Endothelial cell of umbilical vein (primary cell): ENCODE results near the gene VTI1A. TPM values are rescaled to one million over a fixed set of nuclear protein-coding genes. Genes with fewer than 3 reads are reported as not detected.

Experiments
- BruUV-seq: library from RNA; stranded (reverse); fragments of 400-500 nt; replicated peaks from 2 replicates; lab custom pipeline; 2021; lab: Mats Ljungman, UMichigan
- CTCF ChIA-PET: fragments of 300-600, 350-600 bp; sonication (Branson Sonifier 250); formaldehyde crosslinking; loops from one replicate; lab custom pipeline; 2021; ENCODE audit warnings: antibody characterized with exemption, inconsistent platforms; lab: Charles Lee
- POLR2A ChIA-PET: fragments of 300-600, 350-600 bp; sonication (Branson Sonifier 250); formaldehyde crosslinking; loops from one replicate; lab custom pipeline; 2021; ENCODE audit warnings: antibody characterized with exemption, inconsistent platforms; lab: Charles Lee
- DNase-seq: peaks from one replicate; pipeline ENCODE4 v3.0.0-alpha.2; 2011; ENCODE audit warnings: low read depth, low spot score
- FAIRE-seq: peaks from 2 replicates; lab custom pipeline; 2011; peaks lifted over from hg19 to GRCh38; lab: Jason Lieb, UNC
- H2AFZ ChIP-seq: 2 replicates; pipeline ENCODE4 v1.6.0; 2012; ENCODE audit warnings: low read depth, low read length, control low read depth, inconsistent platforms
- H3K27ac ChIP-seq: 2 replicates; pipeline ENCODE4 v1.5.1; 2011; ENCODE audit warnings: low read depth, mild to moderate bottlenecking, control low read depth, low read length, moderate library complexity; ENCODE audit not compliant: insufficient read depth
- H3K27me3 ChIP-seq, 2 experiments: 2 replicates each; pipeline versions ENCODE4 v1.6.0 to v1.6.1; 2011; ENCODE audit warnings: low read length in 2 of 2, mixed read lengths in 1 of 2; ENCODE audit not compliant: control insufficient read depth in 2 of 2, insufficient read depth in 2 of 2
- H3K36me3 ChIP-seq, 2 experiments: 2 replicates in 1 of 2; 3 replicates in 1 of 2; pipeline ENCODE4 v1.5.1; 2011; ENCODE audit warnings: low read length in 2 of 2, mild to moderate bottlenecking in 1 of 2, moderate library complexity in 1 of 2; ENCODE audit not compliant: control insufficient read depth in 2 of 2, insufficient read depth in 2 of 2; ENCODE audit errors: extremely low read depth in 1 of 2
- H3K4me1 ChIP-seq: 3 replicates; pipeline ENCODE4 v1.5.1; 2011; ENCODE audit warnings: mild to moderate bottlenecking, low read length; ENCODE audit not compliant: control insufficient read depth, insufficient read depth; ENCODE audit errors: extremely low read depth
- H3K4me2 ChIP-seq: 2 replicates; pipeline ENCODE4 v1.6.1; 2011; ENCODE audit warnings: low read length, control low read depth, mixed read lengths; ENCODE audit not compliant: insufficient read depth
- H3K4me3 ChIP-seq, 3 experiments: fragments of 200-600 bp in 1 of 3; sonication (generic), shearing (Covaris generic) in 1 of 3; replicated peaks in 1 of 3; 2 replicates each; pipeline ENCODE4 v1.5.1; 2011 to 2016; ENCODE audit warnings: control low read depth in 3 of 3, low read length in 3 of 3, mild to moderate bottlenecking in 2 of 3, inconsistent platforms in 1 of 3, low read depth in 1 of 3, moderate library complexity in 1 of 3; ENCODE audit not compliant: insufficient read depth in 1 of 3
- H3K79me2 ChIP-seq: 2 replicates; pipeline ENCODE4 v1.6.0; 2012; ENCODE audit warnings: low read length, inconsistent platforms; ENCODE audit not compliant: control insufficient read depth, insufficient read depth
- H3K9ac ChIP-seq: replicated peaks from 2 replicates; pipeline ENCODE3; 2011; ENCODE audit warnings: low read length, control low read depth; ENCODE audit not compliant: insufficient read depth; ENCODE audit errors: extremely low read depth
- H3K9me1 ChIP-seq: replicated peaks from 3 replicates; pipeline ENCODE4 v1.6.0; 2011; ENCODE audit warnings: mild to moderate bottlenecking, low read length; ENCODE audit not compliant: control insufficient read depth, insufficient read depth; ENCODE audit errors: extremely low read depth
- H3K9me3 ChIP-seq: replicated peaks from 2 replicates; pipeline ENCODE4 v1.5.1; 2012; ENCODE audit warnings: low read length, inconsistent platforms; ENCODE audit not compliant: control insufficient read depth, insufficient read depth
- H4K20me1 ChIP-seq: replicated peaks from 2 replicates; pipeline ENCODE3; 2011; ENCODE audit warnings: mild to moderate bottlenecking, low read length; ENCODE audit not compliant: control insufficient read depth, insufficient read depth; ENCODE audit errors: extremely low read depth
- CTCF ChIP-seq, 2 donors: IDR thresholded peaks; 1 replicate in 1 of 2; 2 replicates in 1 of 2; pipeline ENCODE4 v1.5.1; 2011; ENCODE audit warnings: low read length in 2 of 2, mild to moderate bottlenecking in 2 of 2, moderate library complexity in 2 of 2, control low read depth in 1 of 2, inconsistent platforms in 1 of 2, low read depth in 1 of 2; ENCODE audit not compliant: insufficient read depth in 1 of 2; ENCODE audit errors: extremely low read depth in 1 of 2
- EZH2 ChIP-seq: IDR thresholded peaks from 2 replicates; pipeline ENCODE4 v1.6.1; 2012; ENCODE audit warnings: borderline replicate concordance, low read depth, mild to moderate bottlenecking, moderate library complexity, low read length, inconsistent platforms; ENCODE audit not compliant: severe bottlenecking
- FOS ChIP-seq: IDR thresholded peaks from 2 replicates; pipeline ENCODE4 v1.6.1; 2011; ENCODE audit warnings: mild to moderate bottlenecking, low read length, moderate library complexity, borderline replicate concordance; ENCODE audit not compliant: insufficient read depth
- GATA2 ChIP-seq: IDR thresholded peaks from 2 replicates; pipeline ENCODE4 v1.7.0; 2011; ENCODE audit warnings: low read depth, mild to moderate bottlenecking, moderate library complexity, mixed read lengths, low read length; ENCODE audit not compliant: insufficient read length, insufficient read depth
- JUN ChIP-seq: IDR thresholded peaks from 2 replicates; pipeline ENCODE4 v1.6.1; 2011; ENCODE audit warnings: borderline replicate concordance, low read depth; ENCODE audit not compliant: insufficient read length, insufficient read depth
- MAX ChIP-seq: IDR thresholded peaks from 2 replicates; pipeline ENCODE4 v1.6.1; 2011; ENCODE audit not compliant: insufficient read depth, insufficient read length
- MYC ChIP-seq: IDR thresholded peaks from one replicate; pipeline ENCODE4 v1.6.1; 2011; ENCODE audit warnings: mild to moderate bottlenecking, low read depth, low read length
- POLR2A ChIP-seq: IDR thresholded peaks from 2 replicates; pipeline ENCODE4 v1.6.1; 2012; ENCODE audit warnings: low read depth, mild to moderate bottlenecking, control low read depth, low read length
- POLR2AphosphoS5 ChIP-seq: IDR thresholded peaks from 2 replicates; pipeline ENCODE4 v1.6.1; 2012; ENCODE audit warnings: low read depth, mild to moderate bottlenecking, control low read depth, low read length, moderate library complexity; ENCODE audit not compliant: insufficient read depth
- dilution Hi-C: fragments of 300-500 bp; cut with MboI; formaldehyde crosslinking; loops from one replicate; pipeline ENCODE4 v1.15.0; 2019; ENCODE audit warnings: low sequenced_read_pairs; ENCODE audit not compliant: extremely low pct_ligation_motif_present
- intact Hi-C: fragments of 100-400 bp; cut with micrococcal nuclease; formaldehyde crosslinking; loops from one replicate; pipeline ENCODE4 v1.10.0; 2022
- polyA plus RNA-seq, 4 experiments: library from polyadenylated mRNA; depleted of rRNA in 3 of 4; stranded (reverse) in 3 of 4; unstranded in 1 of 4; fragments of >200 nt; gene quantifications; 2 replicates each; pipeline versions ENCODE4 v1.2.1 to v1.2.3, GENCODE V29; 2011 to 2012; ENCODE audit warnings: missing spikeins in 1 of 4
- total RNA-seq: library from RNA; stranded (reverse); gene quantifications from 2 replicates; pipeline ENCODE4 v1.2.3, GENCODE V29; 2021

Gene VTI1A
- total and polyA plus RNA-seq, 2 donors (not counting 3 experiments of a cell fraction or from before 2014, with no cell fraction given) = 10.8 to 35.6 TPM

- BruUV-seq = no TSS peak
- ChIA-PET POLR2A (no interaction called here), CTCF (interaction anchor here (1.3 kb wide), 1 partner anchor 18 kb away, joined by 3 read pairs; no protein-coding TSS in a partner anchor)
- Histone ChIP-seq H3K27ac (no peak overlapping the region), H3K79me2 (no peaks in the 10 kb centered on the region), H3K4me2 (no peak overlapping the region), H3K27me3 (no peaks in the 10 kb centered on the region), H3K4me1 (no peaks in the 10 kb centered on the region), H4K20me1 (no peaks in the 10 kb centered on the region), H3K9ac (no peak overlapping the region), H3K36me3 (no peaks in the 10 kb centered on the region), H3K4me3 (no peak overlapping the region), H3K9me1 (no peaks in the 10 kb centered on the region), H3K9me3 (no peaks in the 10 kb centered on the region), H2AFZ (no peak overlapping the region)
- dilution Hi-C loops (no loop called here), intact Hi-C loops (no loop called here)
- TF ChIP-seq MAX (no peak), POLR2A (no peak), EZH2 (no peak), POLR2AphosphoS5 (no peak), CTCF (IDR thresholded peaks at IDR 0.05; ENCODE audit: extremely low read depth in 1 of 2, insufficient read depth in 1 of 2, low read depth in 1 of 2, low read length in 2 of 2) (no peak), GATA2 (no peak), JUN (no peak), FOS (no peak), MYC (no peak)
- DNase-seq = no peak
- FAIRE-seq = no peak
Observed at GRCh38 chr10:112835944-112836451, 389.0 kb downstream of the VTI1A start.
